Right lobe of liver (tissue), 4 donors: ENCODE results near the gene FBXO10.

Experiments used
- POLR2A ChIP-seq: fragments of 450-650 bp; IDR thresholded peaks from one replicate; pipeline ENCODE4 v1.6.1; 2017; ENCODE audit warnings: antibody characterized with exemption, mild to moderate bottlenecking
- TF ChIP-seq, protein P1 (sequence below), 4 donors: fragments of 200-600 bp in 3 of 4; fragments of 450-650 bp in 1 of 4; IDR thresholded peaks; one replicate each; pipeline versions ENCODE4 v1.5.1 to v1.8.0; 2016 to 2022; ENCODE audit warnings: antibody characterized with exemption in 4 of 4, mild to moderate bottlenecking in 2 of 4
- donor health status: DM: no; HTN: no; CAD: no.
- donor health status: DM: no; HTN: no; CAD: no.
- donor health status: DM: no; HTN: yes; CAD: no.

GRCh38 chr9:37497320-37497719, 78.9 kb downstream of the FBXO10 start:
- TF ChIP-seq, protein P1, sequence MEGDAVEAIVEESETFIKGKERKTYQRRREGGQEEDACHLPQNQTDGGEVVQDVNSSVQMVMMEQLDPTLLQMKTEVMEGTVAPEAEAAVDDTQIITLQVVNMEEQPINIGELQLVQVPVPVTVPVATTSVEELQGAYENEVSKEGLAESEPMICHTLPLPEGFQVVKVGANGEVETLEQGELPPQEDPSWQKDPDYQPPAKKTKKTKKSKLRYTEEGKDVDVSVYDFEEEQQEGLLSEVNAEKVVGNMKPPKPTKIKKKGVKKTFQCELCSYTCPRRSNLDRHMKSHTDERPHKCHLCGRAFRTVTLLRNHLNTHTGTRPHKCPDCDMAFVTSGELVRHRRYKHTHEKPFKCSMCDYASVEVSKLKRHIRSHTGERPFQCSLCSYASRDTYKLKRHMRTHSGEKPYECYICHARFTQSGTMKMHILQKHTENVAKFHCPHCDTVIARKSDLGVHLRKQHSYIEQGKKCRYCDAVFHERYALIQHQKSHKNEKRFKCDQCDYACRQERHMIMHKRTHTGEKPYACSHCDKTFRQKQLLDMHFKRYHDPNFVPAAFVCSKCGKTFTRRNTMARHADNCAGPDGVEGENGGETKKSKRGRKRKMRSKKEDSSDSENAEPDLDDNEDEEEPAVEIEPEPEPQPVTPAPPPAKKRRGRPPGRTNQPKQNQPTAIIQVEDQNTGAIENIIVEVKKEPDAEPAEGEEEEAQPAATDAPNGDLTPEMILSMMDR (IDR thresholded peaks at IDR 0.05): no peak
- TF ChIP-seq POLR2A: no peak
